Measurements from ENCODE around the gene TSLP. TPM values are rescaled to one million over a fixed set of nuclear protein-coding genes. Genes with fewer than 3 reads are reported as not detected.

The TSLP gene
- total and polyA plus RNA-seq, 4 donors: 0.25 to 1.6 (median 1.4) TPM; not detected in 1

DNA sequence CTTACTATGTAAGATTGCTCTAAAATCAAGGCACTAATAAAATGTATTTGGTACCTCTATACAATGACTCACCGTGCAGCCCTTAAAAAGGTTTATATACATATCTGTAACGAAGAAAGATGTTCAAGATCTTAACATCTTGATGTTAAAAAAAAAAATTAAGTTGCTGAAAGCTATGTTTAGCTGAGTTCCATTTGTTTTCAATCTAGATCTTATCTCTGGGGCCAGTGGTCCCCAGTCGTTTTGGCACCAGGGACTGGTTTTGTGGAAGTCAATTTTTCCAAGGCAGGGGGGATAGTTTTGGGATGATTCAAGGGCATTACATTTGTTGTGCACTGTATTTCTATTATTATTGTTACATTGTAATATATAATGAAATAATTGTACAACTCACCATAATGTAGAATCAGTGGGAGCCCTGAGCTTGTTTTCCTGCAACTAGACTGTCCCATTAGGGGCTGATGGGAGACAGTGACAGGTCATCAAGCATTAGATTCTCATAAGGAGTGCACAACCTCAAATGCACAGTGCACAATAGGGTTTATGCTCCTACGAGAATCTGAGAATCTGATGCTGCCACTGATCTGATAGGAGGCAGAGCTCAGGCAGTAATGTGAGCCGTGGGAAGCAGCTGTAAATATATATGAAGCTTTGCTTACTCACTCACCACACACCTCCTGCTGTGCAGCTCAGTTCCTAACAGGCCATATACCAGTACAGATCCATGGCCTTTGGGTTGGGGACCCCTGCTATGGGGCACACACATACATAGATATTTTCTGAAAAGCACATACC is 27.6 kb upstream of the TSLP start:
- no peaks in the 10 kb centered on the region for H3K4me1 ChIP-seq (ENCODE audit: control insufficient read depth in 4 of 4, insufficient read depth in 4 of 4, low read length in 3 of 4)
- H3K36me3 ChIP-seq (ENCODE audit: control insufficient read depth in 4 of 4, insufficient read depth in 3 of 4, low read depth in 1 of 4, low read length in 3 of 4): no peaks in the 10 kb centered on the region
- no peaks in the 10 kb centered on the region for H3K27me3 ChIP-seq (ENCODE audit: control insufficient read depth in 4 of 4, insufficient read depth in 4 of 4, low read length in 3 of 4)
- no peak overlapping the region for H3K9ac ChIP-seq (ENCODE audit: low read depth in 1 of 2, low read length in 2 of 2)
- WGBS: 53% methylated on average over 5 of the region's 5 CpGs
- no peak overlapping the region for H3K27ac ChIP-seq (ENCODE audit: low read depth in 1 of 2, low read length in 2 of 2)
- no peak for TF ChIP-seq FOXA1 (IDR thresholded peaks at IDR 0.05)
- no peak for TF ChIP-seq TAF1 (conservative IDR thresholded peaks at IDR 0.05)
- TF ChIP-seq FOXA2 (IDR thresholded peaks at IDR 0.05): no peak
- TF ChIP-seq JUND (IDR thresholded peaks at IDR 0.05): no peak
- TF ChIP-seq RAD21 (IDR thresholded peaks at IDR 0.05): no peak
- TF ChIP-seq YY1 (IDR thresholded peaks at IDR 0.05): no peak
- TF ChIP-seq, protein P1, sequence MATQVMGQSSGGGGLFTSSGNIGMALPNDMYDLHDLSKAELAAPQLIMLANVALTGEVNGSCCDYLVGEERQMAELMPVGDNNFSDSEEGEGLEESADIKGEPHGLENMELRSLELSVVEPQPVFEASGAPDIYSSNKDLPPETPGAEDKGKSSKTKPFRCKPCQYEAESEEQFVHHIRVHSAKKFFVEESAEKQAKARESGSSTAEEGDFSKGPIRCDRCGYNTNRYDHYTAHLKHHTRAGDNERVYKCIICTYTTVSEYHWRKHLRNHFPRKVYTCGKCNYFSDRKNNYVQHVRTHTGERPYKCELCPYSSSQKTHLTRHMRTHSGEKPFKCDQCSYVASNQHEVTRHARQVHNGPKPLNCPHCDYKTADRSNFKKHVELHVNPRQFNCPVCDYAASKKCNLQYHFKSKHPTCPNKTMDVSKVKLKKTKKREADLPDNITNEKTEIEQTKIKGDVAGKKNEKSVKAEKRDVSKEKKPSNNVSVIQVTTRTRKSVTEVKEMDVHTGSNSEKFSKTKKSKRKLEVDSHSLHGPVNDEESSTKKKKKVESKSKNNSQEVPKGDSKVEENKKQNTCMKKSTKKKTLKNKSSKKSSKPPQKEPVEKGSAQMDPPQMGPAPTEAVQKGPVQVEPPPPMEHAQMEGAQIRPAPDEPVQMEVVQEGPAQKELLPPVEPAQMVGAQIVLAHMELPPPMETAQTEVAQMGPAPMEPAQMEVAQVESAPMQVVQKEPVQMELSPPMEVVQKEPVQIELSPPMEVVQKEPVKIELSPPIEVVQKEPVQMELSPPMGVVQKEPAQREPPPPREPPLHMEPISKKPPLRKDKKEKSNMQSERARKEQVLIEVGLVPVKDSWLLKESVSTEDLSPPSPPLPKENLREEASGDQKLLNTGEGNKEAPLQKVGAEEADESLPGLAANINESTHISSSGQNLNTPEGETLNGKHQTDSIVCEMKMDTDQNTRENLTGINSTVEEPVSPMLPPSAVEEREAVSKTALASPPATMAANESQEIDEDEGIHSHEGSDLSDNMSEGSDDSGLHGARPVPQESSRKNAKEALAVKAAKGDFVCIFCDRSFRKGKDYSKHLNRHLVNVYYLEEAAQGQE (IDR thresholded peaks at IDR 0.05): no peak
- no peak for DNase-seq (ENCODE audit: low spot score)
- no peak overlapping the region for H3K4me3 ChIP-seq (ENCODE audit: low read depth in 1 of 3, low read length in 3 of 3)
- peaks cover 0 to 3% (median 0%) of the 10 kb centered on the region in 4 donors for H3K9me3 ChIP-seq (ENCODE audit: control insufficient read depth in 4 of 4, low read length in 3 of 4)

DNA sequence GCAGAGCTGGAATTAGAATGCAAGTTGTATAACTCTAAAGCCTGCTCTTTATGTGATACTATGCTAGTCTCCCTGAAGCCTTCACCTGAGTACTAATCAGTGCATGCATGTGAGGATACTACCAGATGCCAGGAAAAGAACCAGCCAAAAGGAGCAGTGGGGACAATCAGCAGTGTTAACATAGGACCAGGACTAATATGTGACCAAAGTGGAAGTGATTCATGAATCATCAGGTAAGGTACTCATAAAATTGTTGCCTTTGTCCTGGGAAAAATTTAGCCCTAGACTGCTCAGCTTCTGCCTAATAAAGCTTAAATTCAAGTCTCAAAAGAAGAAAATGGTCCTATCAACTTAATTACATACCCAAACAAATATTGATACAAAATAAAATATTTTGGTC is 13.4 kb upstream of the TSLP start:
- TF ChIP-seq RXRA (IDR thresholded peaks at IDR 0.05) (no peak), JUND (IDR thresholded peaks at IDR 0.05) (no peak), GABPA (IDR thresholded peaks at IDR 0.05 in 1 of 2, conservative IDR thresholded peaks at IDR 0.05 in 1 of 2) (no peak)
- no peak for DNase-seq (ENCODE audit: low spot score)
- Histone ChIP-seq H3K36me3 (ENCODE audit: control insufficient read depth in 4 of 4, insufficient read depth in 3 of 4, low read depth in 1 of 4, low read length in 3 of 4) (no peaks in the 10 kb centered on the region), H3K9ac (ENCODE audit: low read depth in 1 of 2, low read length in 2 of 2) (no peak overlapping the region), H3K4me3 (ENCODE audit: low read depth in 1 of 3, low read length in 3 of 3) (no peak overlapping the region), H3K9me3 (ENCODE audit: control insufficient read depth in 4 of 4, low read length in 3 of 4) (no peaks in the 10 kb centered on the region), H3K27ac (ENCODE audit: low read depth in 1 of 2, low read length in 2 of 2) (no peak overlapping the region), H3K4me1 (ENCODE audit: control insufficient read depth in 4 of 4, insufficient read depth in 4 of 4, low read length in 3 of 4) (peaks cover 0 to 3% (median 0%) of the 10 kb centered on the region in 4 donors), H3K27me3 (ENCODE audit: control insufficient read depth in 4 of 4, insufficient read depth in 4 of 4, low read length in 3 of 4) (no peaks in the 10 kb centered on the region)

DNA sequence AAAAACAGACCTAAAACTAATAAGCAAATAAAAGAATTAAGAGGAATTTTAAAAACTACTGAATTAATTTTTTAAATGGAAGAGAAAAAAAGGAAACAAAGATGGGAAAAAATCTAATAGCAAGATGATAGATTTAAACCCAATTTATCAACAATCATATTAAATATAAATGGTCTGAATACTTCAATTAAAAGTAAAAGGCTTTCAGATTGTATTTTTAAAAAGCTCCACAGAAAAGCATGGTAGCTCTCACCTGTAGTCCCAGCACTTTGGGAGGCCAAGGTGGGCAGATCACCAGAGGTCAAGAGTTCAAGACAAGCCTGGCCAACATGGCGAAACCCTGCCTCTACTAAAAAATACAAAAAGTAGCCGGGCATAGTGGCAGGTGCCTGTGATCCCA is 11.3 kb upstream of the TSLP start:
- H3K4me1 ChIP-seq (ENCODE audit: control insufficient read depth in 4 of 4, insufficient read depth in 4 of 4, low read length in 3 of 4): peaks cover 0 to 22% (median 13%) of the 10 kb centered on the region in 4 donors
- no peak overlapping the region for H3K9ac ChIP-seq (ENCODE audit: low read depth in 1 of 2, low read length in 2 of 2)
- no peak overlapping the region for H3K4me3 ChIP-seq (ENCODE audit: low read depth in 1 of 3, low read length in 3 of 3)
- no peaks in the 10 kb centered on the region for H3K36me3 ChIP-seq (ENCODE audit: control insufficient read depth in 4 of 4, insufficient read depth in 3 of 4, low read depth in 1 of 4, low read length in 3 of 4)
- no peak for DNase-seq (ENCODE audit: low spot score)
- H3K27me3 ChIP-seq (ENCODE audit: control insufficient read depth in 4 of 4, insufficient read depth in 4 of 4, low read length in 3 of 4): no peaks in the 10 kb centered on the region
- 97% methylated on average over 2 of the region's 2 CpGs for WGBS
- H3K27ac ChIP-seq (ENCODE audit: low read depth in 1 of 2, low read length in 2 of 2): no peak overlapping the region
- no peaks in the 10 kb centered on the region for H3K9me3 ChIP-seq (ENCODE audit: control insufficient read depth in 4 of 4, low read length in 3 of 4)
- TF ChIP-seq, protein P2, sequence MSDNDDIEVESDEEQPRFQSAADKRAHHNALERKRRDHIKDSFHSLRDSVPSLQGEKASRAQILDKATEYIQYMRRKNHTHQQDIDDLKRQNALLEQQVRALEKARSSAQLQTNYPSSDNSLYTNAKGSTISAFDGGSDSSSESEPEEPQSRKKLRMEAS (IDR thresholded peaks at IDR 0.05): no peak
- TF ChIP-seq, protein P1 (IDR thresholded peaks at IDR 0.05): no peak
- TF ChIP-seq EGR1 (IDR thresholded peaks at IDR 0.05; ENCODE audit: low read depth in 2 of 2): no peak
- no peak for TF ChIP-seq NR2F2 (IDR thresholded peaks at IDR 0.05)
- no peak for TF ChIP-seq FOXA1 (IDR thresholded peaks at IDR 0.05)
- TF ChIP-seq YY1 (IDR thresholded peaks at IDR 0.05): no peak
- TF ChIP-seq SP1 (IDR thresholded peaks at IDR 0.05): no peak
- no peak for TF ChIP-seq HNF4G (IDR thresholded peaks at IDR 0.05)
- no peak for TF ChIP-seq RXRA (IDR thresholded peaks at IDR 0.05)
- TF ChIP-seq, protein P3, sequence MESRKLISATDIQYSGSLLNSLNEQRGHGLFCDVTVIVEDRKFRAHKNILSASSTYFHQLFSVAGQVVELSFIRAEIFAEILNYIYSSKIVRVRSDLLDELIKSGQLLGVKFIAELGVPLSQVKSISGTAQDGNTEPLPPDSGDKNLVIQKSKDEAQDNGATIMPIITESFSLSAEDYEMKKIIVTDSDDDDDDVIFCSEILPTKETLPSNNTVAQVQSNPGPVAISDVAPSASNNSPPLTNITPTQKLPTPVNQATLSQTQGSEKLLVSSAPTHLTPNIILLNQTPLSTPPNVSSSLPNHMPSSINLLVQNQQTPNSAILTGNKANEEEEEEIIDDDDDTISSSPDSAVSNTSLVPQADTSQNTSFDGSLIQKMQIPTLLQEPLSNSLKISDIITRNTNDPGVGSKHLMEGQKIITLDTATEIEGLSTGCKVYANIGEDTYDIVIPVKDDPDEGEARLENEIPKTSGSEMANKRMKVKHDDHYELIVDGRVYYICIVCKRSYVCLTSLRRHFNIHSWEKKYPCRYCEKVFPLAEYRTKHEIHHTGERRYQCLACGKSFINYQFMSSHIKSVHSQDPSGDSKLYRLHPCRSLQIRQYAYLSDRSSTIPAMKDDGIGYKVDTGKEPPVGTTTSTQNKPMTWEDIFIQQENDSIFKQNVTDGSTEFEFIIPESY (IDR thresholded peaks at IDR 0.05): no peak
- no peak for TF ChIP-seq GABPA (IDR thresholded peaks at IDR 0.05 in 1 of 2, conservative IDR thresholded peaks at IDR 0.05 in 1 of 2)
- no peak for TF ChIP-seq HNF4A (conservative IDR thresholded peaks at IDR 0.05)
- no peak for TF ChIP-seq TAF1 (conservative IDR thresholded peaks at IDR 0.05)
- TF ChIP-seq JUND (IDR thresholded peaks at IDR 0.05): no peak
- TF ChIP-seq FOXA2 (IDR thresholded peaks at IDR 0.05): no peak
- TF ChIP-seq, protein P4, sequence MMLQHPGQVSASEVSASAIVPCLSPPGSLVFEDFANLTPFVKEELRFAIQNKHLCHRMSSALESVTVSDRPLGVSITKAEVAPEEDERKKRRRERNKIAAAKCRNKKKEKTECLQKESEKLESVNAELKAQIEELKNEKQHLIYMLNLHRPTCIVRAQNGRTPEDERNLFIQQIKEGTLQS (IDR thresholded peaks at IDR 0.05): no peak
